Stomach smooth muscle (tissue), 2 donors: Measurements from ENCODE around the gene THSD7B.
"Not testable (repeated sequence)": the region's sequence is repeated elsewhere in the genome, so short reads cannot be mapped to it uniquely, and the experiment has no call there.

Experiments
- H3K27ac ChIP-seq: one replicate; pipeline ENCODE4 v1.7.0; 2013; ENCODE audit warnings: mild to moderate bottlenecking, low read length, inconsistent platforms
- H3K27me3 ChIP-seq, 2 donors: one replicate each; pipeline ENCODE4 v1.7.0; 2013; ENCODE audit warnings: low read length in 2 of 2; ENCODE audit not compliant: insufficient read depth in 2 of 2, control insufficient read depth in 1 of 2
- H3K36me3 ChIP-seq, 2 donors: one replicate each; pipeline ENCODE4 v1.7.0; 2013; ENCODE audit warnings: low read length in 2 of 2; ENCODE audit not compliant: control insufficient read depth in 2 of 2, insufficient read depth in 2 of 2
- H3K4me1 ChIP-seq: one replicate; pipeline ENCODE4 v1.7.0; 2013; ENCODE audit warnings: low read length; ENCODE audit not compliant: control insufficient read depth, insufficient read depth
- H3K4me3 ChIP-seq, 2 donors: one replicate each; pipeline ENCODE4 v1.7.0; 2013; ENCODE audit warnings: low read length in 2 of 2
- H3K9ac ChIP-seq, 2 donors: one replicate each; pipeline ENCODE4 v1.7.0; 2013; ENCODE audit warnings: low read length in 2 of 2, mild to moderate bottlenecking in 1 of 2
- H3K9me3 ChIP-seq, 2 donors: one replicate each; pipeline ENCODE4 v1.7.0; 2013; ENCODE audit warnings: low read length in 2 of 2; ENCODE audit not compliant: control insufficient read depth in 2 of 2
- donor health status: healthy.
- donor health status: Pancreatic carcinoma.

THSD7B gene

DNA sequence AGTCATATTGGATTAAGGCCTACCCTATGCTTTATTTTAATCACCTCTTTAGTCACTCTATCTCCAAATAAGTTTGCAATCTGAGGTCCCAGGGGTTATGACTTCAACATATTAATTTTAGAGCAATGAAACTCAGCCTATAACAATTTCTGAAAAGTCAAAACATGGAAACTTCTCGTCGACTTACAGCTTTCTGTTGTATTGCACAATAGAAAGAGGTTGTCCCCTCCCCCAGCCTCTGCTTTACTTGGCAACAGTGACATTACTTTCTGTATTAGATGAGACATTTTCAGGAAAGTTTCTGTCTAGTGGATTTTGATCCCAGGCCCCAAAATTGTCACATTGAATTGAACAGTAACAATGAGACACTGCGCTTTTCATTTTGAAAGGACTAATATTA is 326.4 kb downstream of the THSD7B start:
- Histone ChIP-seq H3K27ac (no peak overlapping the region), H3K9me3 (no peaks in the 10 kb centered on the region), H3K4me1 (no peaks in the 10 kb centered on the region), H3K36me3 (no peaks in the 10 kb centered on the region), H3K4me3 (no peak overlapping the region), H3K9ac (no peak overlapping the region), H3K27me3 (no peaks in the 10 kb centered on the region)

DNA sequence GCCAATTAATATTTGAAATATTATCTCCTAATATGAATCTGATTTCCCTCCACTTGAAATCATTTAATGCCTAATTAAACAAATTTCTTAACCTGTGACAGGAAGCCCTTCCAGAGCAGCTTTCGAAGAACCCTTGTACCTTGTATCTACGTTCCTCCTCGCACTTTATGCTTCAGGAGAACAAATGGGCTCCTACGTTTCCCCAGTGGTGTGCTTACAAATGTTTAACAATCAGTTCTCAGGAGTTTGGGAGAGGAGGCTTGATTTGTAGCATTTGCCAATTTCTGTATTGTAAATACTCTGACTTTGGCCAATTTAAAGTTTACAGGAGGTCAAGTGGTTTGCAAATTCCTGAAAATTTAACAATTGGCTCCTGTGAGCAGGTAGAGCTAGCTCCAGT is 327.8 kb downstream of the THSD7B start:
- no peaks in the 10 kb centered on the region for H3K9me3 ChIP-seq
- H3K27ac ChIP-seq = no peak overlapping the region
- H3K4me3 ChIP-seq = no peak overlapping the region
- no peaks in the 10 kb centered on the region for H3K36me3 ChIP-seq
- no peak overlapping the region for H3K9ac ChIP-seq
- H3K27me3 ChIP-seq = no peaks in the 10 kb centered on the region
- no peaks in the 10 kb centered on the region for H3K4me1 ChIP-seq

- Histone ChIP-seq H3K4me1 (no peaks in the 10 kb centered on the region), H3K9me3 (no peaks in the 10 kb centered on the region), H3K27me3 (no peaks in the 10 kb centered on the region), H3K36me3 (no peaks in the 10 kb centered on the region), H3K4me3 (no peak overlapping the region), H3K9ac (no peak overlapping the region), H3K27ac (no peak overlapping the region)
These were observed 330.8 kb downstream of the THSD7B start for GRCh38 chr2:137096187-137096586.

DNA sequence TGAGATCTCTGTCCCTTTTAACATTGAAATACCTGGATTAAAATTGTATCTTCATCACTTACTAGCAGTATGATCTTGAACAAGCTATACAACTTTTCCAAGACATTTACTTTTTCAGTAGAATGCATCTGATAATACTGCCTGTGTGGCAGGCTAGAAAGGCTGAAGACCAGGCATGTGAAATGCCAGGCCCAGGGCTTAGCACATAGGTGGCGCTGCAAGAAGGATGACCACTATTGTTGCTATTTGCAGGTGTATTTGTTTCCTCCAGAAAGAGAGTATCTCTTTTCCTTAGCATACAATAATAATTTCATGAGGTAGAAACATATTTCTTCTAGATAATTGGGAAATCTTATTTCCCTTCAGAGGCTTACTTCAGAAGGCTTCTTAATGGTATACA is 331.3 kb downstream of the THSD7B start:
- no peaks in the 10 kb centered on the region for H3K9me3 ChIP-seq

GRCh38 chr2:137101814-137102213 is 336.5 kb downstream of the THSD7B start:
- not testable (repeated sequence) for H3K36me3 ChIP-seq, H3K27me3 ChIP-seq, H3K27ac ChIP-seq, H3K9ac ChIP-seq, H3K4me3 ChIP-seq, H3K4me1 ChIP-seq, H3K9me3 ChIP-seq

More for the DNA sequence above, 331.3 kb downstream of the THSD7B start:
- no peak overlapping the region for H3K9ac ChIP-seq
- no peaks in the 10 kb centered on the region for H3K4me1 ChIP-seq
- no peaks in the 10 kb centered on the region for H3K27me3 ChIP-seq
- H3K36me3 ChIP-seq = no peaks in the 10 kb centered on the region
- no peak overlapping the region for H3K4me3 ChIP-seq
- no peak overlapping the region for H3K27ac ChIP-seq

GRCh38 chr2:137107904-137108303 is 342.6 kb downstream of the THSD7B start:
- Histone ChIP-seq H3K36me3 (no peaks in the 10 kb centered on the region), H3K27ac (no peak overlapping the region), H3K27me3 (no peaks in the 10 kb centered on the region), H3K9me3 (no peaks in the 10 kb centered on the region), H3K9ac (no peak overlapping the region), H3K4me3 (no peak overlapping the region), H3K4me1 (no peaks in the 10 kb centered on the region)

GRCh38 chr2:137111896-137112295 is 346.6 kb downstream of the THSD7B start:
- H3K9me3 ChIP-seq = no peaks in the 10 kb centered on the region
- no peak overlapping the region for H3K27ac ChIP-seq
- no peaks in the 10 kb centered on the region for H3K4me1 ChIP-seq
- no peaks in the 10 kb centered on the region for H3K36me3 ChIP-seq
- H3K9ac ChIP-seq = no peak overlapping the region
- H3K4me3 ChIP-seq = no peak overlapping the region
- H3K27me3 ChIP-seq = no peaks in the 10 kb centered on the region

GRCh38 chr2:137115081-137115794 is 349.9 kb downstream of the THSD7B start:
- no peak overlapping the region for H3K9ac ChIP-seq
- H3K9me3 ChIP-seq = no peaks in the 10 kb centered on the region
- no peak overlapping the region for H3K4me3 ChIP-seq
- H3K36me3 ChIP-seq = no peaks in the 10 kb centered on the region
- no peaks in the 10 kb centered on the region for H3K27me3 ChIP-seq
- no peak overlapping the region for H3K27ac ChIP-seq
- no peaks in the 10 kb centered on the region for H3K4me1 ChIP-seq

DNA sequence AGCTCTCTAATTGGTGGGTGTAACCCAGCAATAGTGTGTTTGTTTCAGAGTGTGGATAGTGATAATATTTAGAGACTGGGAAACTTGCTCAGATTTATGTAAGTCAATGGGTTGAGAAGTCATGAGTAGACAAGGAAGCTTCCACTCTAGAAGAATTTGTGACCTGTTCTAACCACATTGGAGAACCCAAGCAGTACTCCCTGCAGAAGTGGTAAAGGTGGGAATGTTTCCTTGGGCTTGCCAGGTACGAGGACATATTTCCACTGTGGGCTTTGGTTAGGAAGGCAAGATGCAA is 350.4 kb downstream of the THSD7B start:
- H3K9me3 ChIP-seq = no peaks in the 10 kb centered on the region
- H3K4me1 ChIP-seq = no peaks in the 10 kb centered on the region
- H3K27me3 ChIP-seq = no peaks in the 10 kb centered on the region
- H3K9ac ChIP-seq = no peak overlapping the region
- no peak overlapping the region for H3K4me3 ChIP-seq
- no peaks in the 10 kb centered on the region for H3K36me3 ChIP-seq
- no peak overlapping the region for H3K27ac ChIP-seq

DNA sequence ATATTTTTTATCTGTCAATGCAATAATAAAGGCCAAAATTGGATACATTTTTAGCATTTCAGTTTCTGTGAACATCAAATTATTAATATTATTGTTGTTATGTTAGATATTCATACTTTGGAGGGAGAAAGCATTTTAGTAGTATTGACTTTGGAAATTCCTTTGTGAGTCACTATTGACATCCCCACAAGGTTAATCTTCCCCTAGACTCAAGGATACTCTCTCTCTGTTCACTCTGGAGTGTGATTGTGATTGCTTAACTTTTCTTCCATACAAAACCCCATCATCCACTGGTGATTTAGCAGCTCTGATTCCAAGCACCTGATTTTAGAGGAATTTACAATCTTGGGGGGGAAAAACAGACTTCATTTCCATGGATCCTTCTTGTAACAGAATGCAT is 352.0 kb downstream of the THSD7B start:
- no peaks in the 10 kb centered on the region for H3K4me1 ChIP-seq
- H3K27ac ChIP-seq = no peak overlapping the region
- H3K9ac ChIP-seq = no peak overlapping the region
- H3K27me3 ChIP-seq = no peaks in the 10 kb centered on the region
- H3K9me3 ChIP-seq = no peaks in the 10 kb centered on the region
- no peaks in the 10 kb centered on the region for H3K36me3 ChIP-seq
- H3K4me3 ChIP-seq = no peak overlapping the region

DNA sequence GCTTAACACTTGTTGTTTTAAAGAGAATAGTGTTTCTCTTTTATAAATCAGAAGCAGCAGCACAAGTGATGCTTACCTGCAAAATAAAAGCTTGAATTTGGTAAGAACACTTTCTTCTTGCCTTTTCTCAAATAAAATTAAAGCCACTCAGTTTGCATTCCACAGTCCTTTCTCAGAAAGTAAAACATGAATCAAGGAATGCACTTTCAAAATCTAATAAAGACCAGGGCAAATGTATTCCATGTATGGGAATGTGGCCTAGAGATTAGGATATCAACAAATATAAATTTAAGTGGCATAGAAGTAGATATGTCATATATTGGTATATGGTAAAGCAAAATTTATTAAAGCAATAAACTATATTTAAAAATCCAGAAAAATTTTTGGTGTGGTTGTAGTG is 352.8 kb downstream of the THSD7B start:
- H3K4me1 ChIP-seq = no peaks in the 10 kb centered on the region
- H3K36me3 ChIP-seq = no peaks in the 10 kb centered on the region
- H3K27me3 ChIP-seq = no peaks in the 10 kb centered on the region
- H3K27ac ChIP-seq = no peak overlapping the region
- no peaks in the 10 kb centered on the region for H3K9me3 ChIP-seq
- H3K4me3 ChIP-seq = no peak overlapping the region
- H3K9ac ChIP-seq = no peak overlapping the region
